Measurements from ENCODE around the gene SYCP2. TPM values are rescaled to one million over a fixed set of nuclear protein-coding genes. Genes with fewer than 3 reads are reported as not detected.
"Not testable (repeated sequence)": the region's sequence is repeated elsewhere in the genome, so short reads cannot be mapped to it uniquely, and the experiment has no call there.

The SYCP2 gene
- total RNA-seq, 1 donor from 2014 or later: 60.9 TPM

DNA sequence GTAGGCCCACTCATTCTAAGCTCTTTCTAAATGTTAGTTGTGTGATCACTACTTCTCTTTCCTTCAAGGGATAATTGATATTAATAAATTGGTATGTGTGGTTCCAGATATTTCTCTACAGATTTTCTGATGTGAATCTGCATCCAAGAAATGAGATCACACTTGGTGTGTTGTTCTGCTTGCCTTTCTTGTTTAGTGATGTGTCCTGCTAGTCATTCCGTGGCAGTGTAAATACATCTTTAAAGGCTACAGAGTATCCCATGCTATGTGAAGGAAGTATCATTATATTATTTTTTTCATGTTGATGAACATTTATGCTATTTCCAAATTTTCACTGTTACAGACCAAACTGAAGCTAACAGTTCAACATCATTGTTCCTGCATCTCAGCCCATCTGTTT, 38.0 kb upstream of the SYCP2 start:
- Histone ChIP-seq H3K27me3 (no peaks in the 10 kb centered on the region), H3K36me3 (no peaks in the 10 kb centered on the region), H3K27ac (no peak overlapping the region), H3K4me1 (no peaks in the 10 kb centered on the region), H3K4me3 (no peak overlapping the region), H3K9me3 (no peaks in the 10 kb centered on the region)
- TF ChIP-seq, protein P1, sequence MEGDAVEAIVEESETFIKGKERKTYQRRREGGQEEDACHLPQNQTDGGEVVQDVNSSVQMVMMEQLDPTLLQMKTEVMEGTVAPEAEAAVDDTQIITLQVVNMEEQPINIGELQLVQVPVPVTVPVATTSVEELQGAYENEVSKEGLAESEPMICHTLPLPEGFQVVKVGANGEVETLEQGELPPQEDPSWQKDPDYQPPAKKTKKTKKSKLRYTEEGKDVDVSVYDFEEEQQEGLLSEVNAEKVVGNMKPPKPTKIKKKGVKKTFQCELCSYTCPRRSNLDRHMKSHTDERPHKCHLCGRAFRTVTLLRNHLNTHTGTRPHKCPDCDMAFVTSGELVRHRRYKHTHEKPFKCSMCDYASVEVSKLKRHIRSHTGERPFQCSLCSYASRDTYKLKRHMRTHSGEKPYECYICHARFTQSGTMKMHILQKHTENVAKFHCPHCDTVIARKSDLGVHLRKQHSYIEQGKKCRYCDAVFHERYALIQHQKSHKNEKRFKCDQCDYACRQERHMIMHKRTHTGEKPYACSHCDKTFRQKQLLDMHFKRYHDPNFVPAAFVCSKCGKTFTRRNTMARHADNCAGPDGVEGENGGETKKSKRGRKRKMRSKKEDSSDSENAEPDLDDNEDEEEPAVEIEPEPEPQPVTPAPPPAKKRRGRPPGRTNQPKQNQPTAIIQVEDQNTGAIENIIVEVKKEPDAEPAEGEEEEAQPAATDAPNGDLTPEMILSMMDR (IDR thresholded peaks at IDR 0.05): no peak
- intact Hi-C loops (cut with DNase I): no loop called here
- DNase-seq (ENCODE audit: low spot score in 2 of 2): no peak

DNA sequence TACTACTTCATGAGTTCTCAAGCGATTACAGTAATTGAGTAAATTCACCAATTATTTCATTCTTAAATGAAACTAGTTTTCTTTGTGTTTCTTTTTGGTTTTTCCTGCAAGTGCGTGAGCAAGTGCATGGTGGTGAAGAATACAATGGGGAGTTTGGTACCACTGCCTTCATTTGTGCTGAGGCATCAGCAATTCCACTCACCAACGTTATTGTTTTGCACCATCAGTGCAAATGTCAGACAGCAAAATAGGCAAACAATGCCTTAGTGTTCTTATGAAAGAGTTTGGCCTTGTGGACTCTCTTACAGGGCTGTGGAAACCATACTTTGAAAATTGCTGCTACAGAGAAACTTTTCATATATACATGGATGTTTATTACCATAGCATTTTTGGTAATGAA, 33.0 kb upstream of the SYCP2 start:
- no peak overlapping the region for H3K4me3 ChIP-seq
- DNase-seq (ENCODE audit: low spot score in 2 of 2): no peak
- no peak overlapping the region for H3K27ac ChIP-seq
- TF ChIP-seq, protein P1 (IDR thresholded peaks at IDR 0.05): no peak
- no peaks in the 10 kb centered on the region for H3K27me3 ChIP-seq
- no peaks in the 10 kb centered on the region for H3K36me3 ChIP-seq
- intact Hi-C loops (cut with DNase I): no loop called here
- no peaks in the 10 kb centered on the region for H3K4me1 ChIP-seq
- no peaks in the 10 kb centered on the region for H3K9me3 ChIP-seq

DNA sequence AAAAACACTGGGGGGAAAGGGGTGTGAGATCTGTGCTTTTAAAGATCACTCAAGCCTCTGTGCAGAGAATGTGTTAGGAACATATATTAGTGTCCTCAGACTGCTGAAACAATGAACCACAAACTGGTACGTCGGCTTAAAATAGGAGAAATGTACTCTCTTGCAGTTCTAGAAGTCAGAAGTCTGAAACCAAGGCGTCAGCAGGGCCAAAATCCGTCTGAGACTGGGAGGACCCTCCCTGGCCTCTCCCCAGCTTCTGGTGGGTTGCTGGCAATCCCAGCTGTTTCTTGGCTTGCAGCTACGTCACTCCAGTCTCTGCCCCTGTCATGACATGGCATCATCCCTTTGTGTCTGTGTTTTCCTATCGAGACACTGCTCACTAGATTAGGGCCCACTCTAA, 28.7 kb upstream of the SYCP2 start:
- no peak overlapping the region for H3K27ac ChIP-seq
- TF ChIP-seq, protein P1 (IDR thresholded peaks at IDR 0.05): no peak
- no peaks in the 10 kb centered on the region for H3K9me3 ChIP-seq
- intact Hi-C loops (cut with DNase I): no loop called here
- H3K27me3 ChIP-seq: no peaks in the 10 kb centered on the region
- H3K4me3 ChIP-seq: no peak overlapping the region
- no peaks in the 10 kb centered on the region for H3K4me1 ChIP-seq
- no peak for DNase-seq (ENCODE audit: low spot score in 2 of 2)
- no peaks in the 10 kb centered on the region for H3K36me3 ChIP-seq

DNA sequence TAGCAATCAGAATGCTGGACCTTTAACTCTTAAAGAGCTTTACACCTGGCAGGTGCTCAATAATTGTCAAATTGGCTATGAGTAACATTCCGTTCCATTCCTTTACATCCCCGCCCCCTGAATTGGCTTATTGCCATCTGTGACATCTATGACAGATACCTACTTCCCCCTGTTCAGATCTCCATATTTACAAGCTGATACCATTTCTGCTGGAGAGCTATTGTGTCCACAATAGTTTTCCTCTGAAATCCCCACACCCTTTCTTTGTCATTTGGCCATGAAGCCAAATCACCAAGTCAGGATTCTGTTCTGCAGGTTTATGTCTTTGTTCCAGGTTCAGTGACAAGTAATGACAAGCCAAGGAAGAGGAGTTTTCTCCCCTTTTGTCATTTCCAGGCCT, 28.0 kb upstream of the SYCP2 start:
- H3K36me3 ChIP-seq: no peaks in the 10 kb centered on the region
- H3K4me1 ChIP-seq: no peaks in the 10 kb centered on the region
- intact Hi-C loops (cut with DNase I): no loop called here
- H3K27ac ChIP-seq: no peak overlapping the region
- TF ChIP-seq, protein P1 (IDR thresholded peaks at IDR 0.05): no peak
- H3K9me3 ChIP-seq: no peaks in the 10 kb centered on the region
- H3K4me3 ChIP-seq: no peak overlapping the region
- no peaks in the 10 kb centered on the region for H3K27me3 ChIP-seq
- DNase-seq (ENCODE audit: low spot score in 2 of 2): no peak

DNA sequence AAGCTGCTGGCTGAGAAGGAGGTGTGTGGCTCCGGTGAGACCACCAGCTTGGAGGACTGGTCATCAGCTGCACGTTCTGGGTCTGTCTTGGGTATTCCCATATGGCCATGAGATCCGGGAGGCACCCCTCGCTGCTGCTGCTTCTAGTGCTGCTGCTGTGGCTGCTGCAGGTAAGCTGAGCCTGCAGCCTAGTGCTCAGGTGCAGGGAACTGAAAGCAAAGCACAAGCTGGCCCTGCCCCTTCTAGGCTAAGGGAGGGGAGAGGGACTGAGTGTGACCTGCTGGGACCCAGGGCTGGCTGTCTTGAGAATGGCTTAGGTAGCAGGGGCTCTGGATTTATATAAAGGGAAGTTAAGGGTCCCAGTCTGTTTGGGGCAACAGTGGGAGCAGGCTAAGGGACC, 25.2 kb upstream of the SYCP2 start:
- Histone ChIP-seq H3K4me3 (no peak overlapping the region), H3K36me3 (no peaks in the 10 kb centered on the region), H3K4me1 (no peaks in the 10 kb centered on the region), H3K27me3 (no peaks in the 10 kb centered on the region), H3K9me3 (no peaks in the 10 kb centered on the region), H3K27ac (no peak overlapping the region)
- no peak for DNase-seq (ENCODE audit: low spot score in 2 of 2)
- TF ChIP-seq, protein P1 (IDR thresholded peaks at IDR 0.05): no peak
- intact Hi-C loops (cut with DNase I): no loop called here

DNA sequence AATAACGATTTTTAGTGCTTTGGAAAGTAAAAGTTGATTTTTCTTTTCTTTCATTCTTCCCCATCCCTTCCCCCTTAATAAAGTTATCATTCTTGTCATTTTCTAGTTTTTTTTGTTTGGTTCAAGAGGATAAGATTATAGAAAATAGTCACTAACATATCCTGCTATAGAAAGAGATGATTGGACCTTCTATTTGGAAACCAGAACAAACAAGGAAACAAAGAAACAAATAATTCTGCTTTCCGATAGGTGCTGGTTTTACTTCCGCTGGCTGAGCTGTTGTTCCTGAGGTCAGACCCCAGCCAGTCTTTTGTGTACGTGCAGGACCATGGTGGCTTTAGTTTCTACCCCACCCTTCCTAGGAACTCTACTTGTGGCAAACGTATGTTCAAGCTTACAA, 24.7 kb upstream of the SYCP2 start, which contains the start of gene CDH26:
Gene CDH26, plus strand, starts transcription at position 301 of the 400 bp plus-strand sequence. CDS start 304 bp downstream, outside the sequence.
- H3K36me3 ChIP-seq: no peaks in the 10 kb centered on the region
- intact Hi-C loops (cut with DNase I): no loop called here
- no peak within 1 kb of the TSS for H3K4me3 ChIP-seq
- DNase-seq (ENCODE audit: low spot score in 2 of 2): no peak
- no peaks in the 10 kb centered on the region for H3K27me3 ChIP-seq
- H3K9me3 ChIP-seq: no peaks in the 10 kb centered on the region
- H3K4me1 ChIP-seq: no peaks in the 10 kb centered on the region
- H3K27ac ChIP-seq: no peak within 1 kb of the TSS
- TF ChIP-seq, protein P1 (IDR thresholded peaks at IDR 0.05): no peak

DNA sequence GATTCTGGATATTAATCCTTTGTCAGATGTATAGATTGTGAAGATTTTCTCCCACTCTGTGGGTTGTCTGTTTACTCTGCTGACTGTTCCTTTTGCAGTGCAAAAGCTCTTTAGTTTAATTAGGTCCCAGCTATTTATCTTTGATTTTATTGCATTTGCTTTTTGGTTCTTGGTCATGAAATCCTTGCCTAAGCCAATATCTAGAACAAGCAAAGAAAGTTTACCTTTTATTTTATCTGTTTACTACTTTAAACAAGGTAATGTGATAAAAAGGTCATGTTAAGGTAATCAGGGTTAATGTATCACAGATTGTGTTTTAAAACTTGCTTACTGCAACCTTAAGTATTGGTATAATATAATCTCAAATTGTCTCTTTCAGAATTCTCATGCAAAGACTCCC, 24.1 kb upstream of the SYCP2 start:
- H3K4me1 ChIP-seq; H3K9me3 ChIP-seq; H3K27me3 ChIP-seq; intact Hi-C loops (cut with DNase I); H3K36me3 ChIP-seq; H3K27ac ChIP-seq; DNase-seq (ENCODE audit: low spot score in 2 of 2); H3K4me3 ChIP-seq: not testable (repeated sequence)
